K562 (cell line): ENCODE results near the gene SCGB1A1. TPM values are rescaled to one million over a fixed set of nuclear protein-coding genes. Genes with fewer than 3 reads are reported as not detected.

ENCODE experiments used
- CTCF ChIP-seq, 3 experiments: IDR thresholded peaks in 2 of 3; conservative IDR thresholded peaks in 1 of 3; 2 replicates each; pipeline ENCODE4 v1.5.1; 2011 to 2012; ENCODE audit warnings: low read length in 3 of 3, mild to moderate bottlenecking in 3 of 3, control low read depth in 2 of 3, improper control_type of control experiment in 1 of 3, inconsistent platforms in 1 of 3, low read depth in 1 of 3, mixed read lengths in 1 of 3, moderate library complexity in 1 of 3; ENCODE audit not compliant: insufficient read depth in 2 of 3
- GABPA ChIP-seq: fragments of 200-800 bp; sonication (Bioruptor generic); conservative IDR thresholded peaks from 2 replicates; pipeline ENCODE4 v1.6.1; 2016; ENCODE audit warnings: low read depth, missing genetic modification characterization, missing compliant biosample characterization
- JUND ChIP-seq, 2 experiments: IDR thresholded peaks; 2 replicates in 1 of 2; 3 replicates in 1 of 2; pipeline ENCODE4 v1.6.1; 2011; ENCODE audit warnings: borderline replicate concordance in 2 of 2, low read depth in 2 of 2, low read length in 2 of 2, improper control_type of control experiment in 1 of 2, missing biosample characterization in 1 of 2, missing genetic modification characterization in 1 of 2, missing genetic modification reagents in 1 of 2
- L3MBTL2 ChIP-seq: fragments of 450-650 bp; IDR thresholded peaks from 2 replicates; pipeline ENCODE4 v1.6.1; 2016; ENCODE audit warnings: mild to moderate bottlenecking, moderate library complexity
- NFE2 ChIP-seq: IDR thresholded peaks from 2 replicates; pipeline ENCODE4 v1.6.1; 2014; ENCODE audit warnings: antibody characterized with exemption, low read depth
- PTTG1 ChIP-seq: fragments of 450-650 bp; IDR thresholded peaks from 2 replicates; pipeline ENCODE4 v1.6.1; 2016; ENCODE audit warnings: low read depth, mild to moderate bottlenecking, missing genetic modification characterization, missing compliant biosample characterization
- SMAD4 ChIP-seq: fragments of 250-450 bp; sonication (Bioruptor Pico); conservative IDR thresholded peaks from 2 replicates; pipeline ENCODE4 v1.8.0; 2021; ENCODE audit warnings: inconsistent platforms, mild to moderate bottlenecking, moderate library complexity
- ZNF316 ChIP-seq: fragments of 450-650 bp; IDR thresholded peaks from 2 replicates; pipeline ENCODE4 v1.6.1; 2016
- polyA plus RNA-seq, 8 experiments: library from polyadenylated mRNA; depleted of rRNA in 4 of 8; stranded (reverse) in 5 of 8; unstranded in 3 of 8; fragments of >200 nt; fragmentation: Nextera tagmentation in 2 of 8; fragmentation: Illumina TruSeq in 1 of 8; extraction: Ambion mirVana in 2 of 8; extraction: Trizol in 1 of 8; gene quantifications; 2 replicates each; pipeline versions ENCODE4 v1.2.1 to v1.2.3, GENCODE V29; 2011 to 2014; ENCODE audit warnings: inconsistent platforms in 1 of 8, missing spikeins in 1 of 8
- total RNA-seq, 7 experiments: library from RNA; depleted of rRNA in 6 of 7; stranded (reverse); fragments of >200 nt in 6 of 7; fragmentation: Illumina TruSeq in 2 of 7; extraction: Trizol in 2 of 7; gene quantifications; 2 replicates each; pipeline versions ENCODE4 v1.2.1 to v1.2.3, GENCODE V29; 2011 to 2021; ENCODE audit warnings: low replicate concordance in 1 of 7
- TF ChIP-seq, protein P1 (sequence below), 2 experiments: fragments of 450-650 bp; IDR thresholded peaks; 2 replicates each; pipeline ENCODE4 v1.6.1; 2016; ENCODE audit warnings: mild to moderate bottlenecking in 2 of 2, borderline replicate concordance in 1 of 2, low read depth in 1 of 2, moderate library complexity in 1 of 2
- TF ChIP-seq, protein P2 (sequence below): fragments of 250-450 bp; sonication (Bioruptor Pico); IDR thresholded peaks from 2 replicates; pipeline ENCODE4 v1.4.0; 2020; ENCODE audit warnings: mild to moderate bottlenecking, moderate library complexity
- TF ChIP-seq, protein P3 (sequence below): fragments of 200-800 bp; sonication (Bioruptor generic); IDR thresholded peaks from 2 replicates; pipeline ENCODE4 v1.6.1; 2017; ENCODE audit warnings: missing genetic modification characterization, missing compliant biosample characterization

The SCGB1A1 gene
- total and polyA plus RNA-seq, 9 of the 15 experiments (the other 6 are each of a cell fraction or from before 2014, with no cell fraction given): 0.55 TPM; not detected in 8

- TF ChIP-seq, protein P1, sequence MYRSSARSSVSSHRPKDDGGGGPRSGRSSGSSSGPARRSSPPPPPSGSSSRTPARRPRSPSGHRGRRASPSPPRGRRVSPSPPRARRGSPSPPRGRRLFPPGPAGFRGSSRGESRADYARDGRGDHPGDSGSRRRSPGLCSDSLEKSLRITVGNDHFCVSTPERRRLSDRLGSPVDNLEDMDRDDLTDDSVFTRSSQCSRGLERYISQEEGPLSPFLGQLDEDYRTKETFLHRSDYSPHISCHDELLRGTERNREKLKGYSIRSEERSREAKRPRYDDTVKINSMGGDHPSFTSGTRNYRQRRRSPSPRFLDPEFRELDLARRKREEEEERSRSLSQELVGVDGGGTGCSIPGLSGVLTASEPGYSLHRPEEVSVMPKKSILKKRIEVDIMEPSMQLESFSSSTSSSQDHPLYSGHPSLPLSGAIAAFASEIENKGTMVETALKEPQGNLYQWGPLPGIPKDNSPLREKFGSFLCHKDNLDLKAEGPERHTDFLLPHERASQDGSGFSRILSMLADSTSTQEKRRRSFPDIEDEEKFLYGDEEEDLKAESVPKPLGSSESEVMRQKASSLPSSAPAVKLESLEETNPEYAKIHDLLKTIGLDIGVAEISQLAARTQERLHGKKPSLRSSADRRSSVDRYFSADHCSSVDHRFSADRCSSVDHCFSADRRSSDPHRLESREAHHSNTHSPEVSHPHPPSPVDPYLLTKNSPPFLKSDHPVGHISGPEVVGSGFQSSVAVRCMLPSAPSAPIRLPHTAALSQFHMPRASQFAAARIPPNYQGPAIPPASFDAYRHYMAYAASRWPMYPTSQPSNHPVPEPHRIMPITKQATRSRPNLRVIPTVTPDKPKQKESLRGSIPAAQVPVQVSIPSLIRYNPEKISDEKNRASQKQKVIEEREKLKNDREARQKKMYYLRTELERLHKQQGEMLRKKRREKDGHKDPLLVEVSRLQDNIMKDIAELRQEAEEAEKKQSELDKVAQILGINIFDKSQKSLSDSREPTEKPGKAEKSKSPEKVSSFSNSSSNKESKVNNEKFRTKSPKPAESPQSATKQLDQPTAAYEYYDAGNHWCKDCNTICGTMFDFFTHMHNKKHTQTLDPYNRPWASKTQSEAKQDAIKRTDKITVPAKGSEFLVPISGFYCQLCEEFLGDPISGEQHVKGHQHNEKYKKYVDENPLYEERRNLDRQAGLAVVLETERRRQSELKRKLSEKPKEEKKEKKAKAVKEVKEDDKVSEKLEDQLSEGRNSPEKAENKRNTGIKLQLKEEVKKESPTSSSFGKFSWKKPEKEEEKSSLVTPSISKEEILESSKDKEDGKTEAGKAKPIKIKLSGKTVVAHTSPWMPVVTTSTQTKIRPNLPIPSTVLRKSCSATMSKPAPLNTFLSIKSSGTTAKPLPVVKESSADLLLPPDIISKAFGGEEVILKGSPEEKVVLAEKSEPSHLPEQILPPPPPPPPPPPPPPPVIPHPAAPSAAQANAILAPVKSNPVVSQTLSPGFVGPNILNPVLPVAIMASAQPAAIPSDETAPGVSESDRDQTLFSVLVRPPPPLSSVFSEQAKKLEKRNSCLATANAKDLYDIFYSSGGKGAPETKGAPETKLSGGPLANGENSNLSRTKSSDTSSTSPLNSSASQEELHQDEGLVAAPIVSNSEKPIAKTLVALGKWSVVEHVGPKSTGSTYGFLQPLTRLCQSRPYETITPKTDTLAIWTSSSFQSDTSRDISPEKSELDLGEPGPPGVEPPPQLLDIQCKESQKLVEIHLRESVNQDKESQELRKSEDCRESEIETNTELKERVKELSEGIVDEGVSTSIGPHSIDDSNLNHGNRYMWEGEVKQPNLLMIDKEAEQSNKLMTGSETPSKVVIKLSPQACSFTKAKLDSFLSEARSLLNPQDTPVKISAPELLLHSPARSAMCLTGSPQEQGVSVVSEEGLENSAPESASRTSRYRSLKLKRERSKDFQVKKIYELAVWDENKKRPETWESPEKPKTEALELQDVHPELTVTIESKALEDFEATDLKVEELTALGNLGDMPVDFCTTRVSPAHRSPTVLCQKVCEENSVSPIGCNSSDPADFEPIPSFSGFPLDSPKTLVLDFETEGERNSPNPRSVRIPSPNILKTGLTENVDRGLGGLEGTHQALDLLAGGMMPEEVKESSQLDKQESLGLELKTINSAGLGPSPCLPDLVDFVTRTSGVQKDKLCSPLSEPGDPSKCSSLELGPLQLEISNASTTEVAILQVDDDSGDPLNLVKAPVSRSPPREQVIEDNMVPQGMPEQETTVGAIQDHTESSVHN (IDR thresholded peaks at IDR 0.05; ENCODE audit: borderline replicate concordance in 1 of 2, low read depth in 1 of 2): no peak
- peak; percentile 63 for TF ChIP-seq ZNF316
- peak; percentile 61; the same call in 1 of the 2 replicates for TF ChIP-seq L3MBTL2
- TF ChIP-seq JUND (IDR thresholded peaks at IDR 0.05; ENCODE audit: borderline replicate concordance, low read depth, low read length): no peak; the same call in 1 of the 2 replicates
- peak; percentile 37; the same call in 1 of the 3 replicates for TF ChIP-seq JUND (tag; IDR thresholded peaks at IDR 0.05; ENCODE audit: borderline replicate concordance, low read depth, low read length)
- TF ChIP-seq, protein P2, sequence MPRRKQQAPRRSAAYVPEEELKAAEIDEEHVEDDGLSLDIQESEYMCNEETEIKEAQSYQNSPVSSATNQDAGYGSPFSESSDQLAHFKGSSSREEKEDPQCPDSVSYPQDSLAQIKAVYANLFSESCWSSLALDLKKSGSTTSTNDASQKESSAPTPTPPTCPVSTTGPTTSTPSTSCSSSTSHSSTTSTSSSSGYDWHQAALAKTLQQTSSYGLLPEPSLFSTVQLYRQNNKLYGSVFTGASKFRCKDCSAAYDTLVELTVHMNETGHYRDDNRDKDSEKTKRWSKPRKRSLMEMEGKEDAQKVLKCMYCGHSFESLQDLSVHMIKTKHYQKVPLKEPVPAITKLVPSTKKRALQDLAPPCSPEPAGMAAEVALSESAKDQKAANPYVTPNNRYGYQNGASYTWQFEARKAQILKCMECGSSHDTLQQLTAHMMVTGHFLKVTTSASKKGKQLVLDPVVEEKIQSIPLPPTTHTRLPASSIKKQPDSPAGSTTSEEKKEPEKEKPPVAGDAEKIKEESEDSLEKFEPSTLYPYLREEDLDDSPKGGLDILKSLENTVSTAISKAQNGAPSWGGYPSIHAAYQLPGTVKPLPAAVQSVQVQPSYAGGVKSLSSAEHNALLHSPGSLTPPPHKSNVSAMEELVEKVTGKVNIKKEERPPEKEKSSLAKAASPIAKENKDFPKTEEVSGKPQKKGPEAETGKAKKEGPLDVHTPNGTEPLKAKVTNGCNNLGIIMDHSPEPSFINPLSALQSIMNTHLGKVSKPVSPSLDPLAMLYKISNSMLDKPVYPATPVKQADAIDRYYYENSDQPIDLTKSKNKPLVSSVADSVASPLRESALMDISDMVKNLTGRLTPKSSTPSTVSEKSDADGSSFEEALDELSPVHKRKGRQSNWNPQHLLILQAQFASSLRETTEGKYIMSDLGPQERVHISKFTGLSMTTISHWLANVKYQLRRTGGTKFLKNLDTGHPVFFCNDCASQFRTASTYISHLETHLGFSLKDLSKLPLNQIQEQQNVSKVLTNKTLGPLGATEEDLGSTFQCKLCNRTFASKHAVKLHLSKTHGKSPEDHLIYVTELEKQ (CRISPR knock-in tag): no peak
- no peak for TF ChIP-seq PTTG1 (tag)
- no peak for TF ChIP-seq GABPA (tag)
- TF ChIP-seq NFE2: peak; percentile 68
- TF ChIP-seq CTCF (IDR thresholded peaks at IDR 0.05 in 2 of 3, conservative IDR thresholded peaks at IDR 0.05 in 1 of 3; ENCODE audit: insufficient read depth in 2 of 3, low read depth in 1 of 3, low read length in 3 of 3): peak; percentile 63 to 96 (median 84); a peak in 5 of 6 replicates
- peak; percentile 22; the same call in 1 of the 2 replicates for TF ChIP-seq SMAD4
- TF ChIP-seq, protein P3, sequence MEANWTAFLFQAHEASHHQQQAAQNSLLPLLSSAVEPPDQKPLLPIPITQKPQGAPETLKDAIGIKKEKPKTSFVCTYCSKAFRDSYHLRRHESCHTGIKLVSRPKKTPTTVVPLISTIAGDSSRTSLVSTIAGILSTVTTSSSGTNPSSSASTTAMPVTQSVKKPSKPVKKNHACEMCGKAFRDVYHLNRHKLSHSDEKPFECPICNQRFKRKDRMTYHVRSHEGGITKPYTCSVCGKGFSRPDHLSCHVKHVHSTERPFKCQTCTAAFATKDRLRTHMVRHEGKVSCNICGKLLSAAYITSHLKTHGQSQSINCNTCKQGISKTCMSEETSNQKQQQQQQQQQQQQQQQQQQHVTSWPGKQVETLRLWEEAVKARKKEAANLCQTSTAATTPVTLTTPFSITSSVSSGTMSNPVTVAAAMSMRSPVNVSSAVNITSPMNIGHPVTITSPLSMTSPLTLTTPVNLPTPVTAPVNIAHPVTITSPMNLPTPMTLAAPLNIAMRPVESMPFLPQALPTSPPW (CRISPR knock-in tag): peak; percentile 26
Measured at GRCh38 chr11:62393061-62393611, 25.7 kb upstream of the SCGB1A1 start (continued).
